ENCODE data around the gene PLXNA4. TPM values are rescaled to one million over a fixed set of nuclear protein-coding genes. Genes with fewer than 3 reads are reported as not detected.

PLXNA4 gene
- total and polyA plus RNA-seq, 9 of the 15 experiments (the other 6 are each of a cell fraction or from before 2014, with no cell fraction given): under 0.01 to 0.09 TPM; not detected in 7

DNA sequence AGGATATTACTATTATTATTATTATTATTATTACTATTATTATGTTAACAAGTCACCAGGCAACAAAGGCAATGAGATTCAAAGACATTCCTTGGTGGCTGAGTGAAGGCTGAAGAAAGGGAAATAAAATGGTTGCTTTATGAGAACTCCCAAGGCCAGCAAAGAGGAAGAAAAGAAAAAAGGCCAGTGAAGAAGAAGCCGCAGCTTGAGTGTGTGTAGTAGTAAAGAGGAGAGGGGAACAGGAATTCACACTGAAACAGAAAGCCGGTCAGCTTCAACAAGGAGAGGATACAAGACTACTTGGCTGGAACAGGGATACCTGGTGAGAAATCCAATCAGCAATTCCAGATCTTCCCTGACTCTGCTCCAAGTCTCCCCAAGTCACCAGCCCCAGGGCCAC, 42.4 kb downstream of the PLXNA4 start (continued):
- TF ChIP-seq, protein P1, sequence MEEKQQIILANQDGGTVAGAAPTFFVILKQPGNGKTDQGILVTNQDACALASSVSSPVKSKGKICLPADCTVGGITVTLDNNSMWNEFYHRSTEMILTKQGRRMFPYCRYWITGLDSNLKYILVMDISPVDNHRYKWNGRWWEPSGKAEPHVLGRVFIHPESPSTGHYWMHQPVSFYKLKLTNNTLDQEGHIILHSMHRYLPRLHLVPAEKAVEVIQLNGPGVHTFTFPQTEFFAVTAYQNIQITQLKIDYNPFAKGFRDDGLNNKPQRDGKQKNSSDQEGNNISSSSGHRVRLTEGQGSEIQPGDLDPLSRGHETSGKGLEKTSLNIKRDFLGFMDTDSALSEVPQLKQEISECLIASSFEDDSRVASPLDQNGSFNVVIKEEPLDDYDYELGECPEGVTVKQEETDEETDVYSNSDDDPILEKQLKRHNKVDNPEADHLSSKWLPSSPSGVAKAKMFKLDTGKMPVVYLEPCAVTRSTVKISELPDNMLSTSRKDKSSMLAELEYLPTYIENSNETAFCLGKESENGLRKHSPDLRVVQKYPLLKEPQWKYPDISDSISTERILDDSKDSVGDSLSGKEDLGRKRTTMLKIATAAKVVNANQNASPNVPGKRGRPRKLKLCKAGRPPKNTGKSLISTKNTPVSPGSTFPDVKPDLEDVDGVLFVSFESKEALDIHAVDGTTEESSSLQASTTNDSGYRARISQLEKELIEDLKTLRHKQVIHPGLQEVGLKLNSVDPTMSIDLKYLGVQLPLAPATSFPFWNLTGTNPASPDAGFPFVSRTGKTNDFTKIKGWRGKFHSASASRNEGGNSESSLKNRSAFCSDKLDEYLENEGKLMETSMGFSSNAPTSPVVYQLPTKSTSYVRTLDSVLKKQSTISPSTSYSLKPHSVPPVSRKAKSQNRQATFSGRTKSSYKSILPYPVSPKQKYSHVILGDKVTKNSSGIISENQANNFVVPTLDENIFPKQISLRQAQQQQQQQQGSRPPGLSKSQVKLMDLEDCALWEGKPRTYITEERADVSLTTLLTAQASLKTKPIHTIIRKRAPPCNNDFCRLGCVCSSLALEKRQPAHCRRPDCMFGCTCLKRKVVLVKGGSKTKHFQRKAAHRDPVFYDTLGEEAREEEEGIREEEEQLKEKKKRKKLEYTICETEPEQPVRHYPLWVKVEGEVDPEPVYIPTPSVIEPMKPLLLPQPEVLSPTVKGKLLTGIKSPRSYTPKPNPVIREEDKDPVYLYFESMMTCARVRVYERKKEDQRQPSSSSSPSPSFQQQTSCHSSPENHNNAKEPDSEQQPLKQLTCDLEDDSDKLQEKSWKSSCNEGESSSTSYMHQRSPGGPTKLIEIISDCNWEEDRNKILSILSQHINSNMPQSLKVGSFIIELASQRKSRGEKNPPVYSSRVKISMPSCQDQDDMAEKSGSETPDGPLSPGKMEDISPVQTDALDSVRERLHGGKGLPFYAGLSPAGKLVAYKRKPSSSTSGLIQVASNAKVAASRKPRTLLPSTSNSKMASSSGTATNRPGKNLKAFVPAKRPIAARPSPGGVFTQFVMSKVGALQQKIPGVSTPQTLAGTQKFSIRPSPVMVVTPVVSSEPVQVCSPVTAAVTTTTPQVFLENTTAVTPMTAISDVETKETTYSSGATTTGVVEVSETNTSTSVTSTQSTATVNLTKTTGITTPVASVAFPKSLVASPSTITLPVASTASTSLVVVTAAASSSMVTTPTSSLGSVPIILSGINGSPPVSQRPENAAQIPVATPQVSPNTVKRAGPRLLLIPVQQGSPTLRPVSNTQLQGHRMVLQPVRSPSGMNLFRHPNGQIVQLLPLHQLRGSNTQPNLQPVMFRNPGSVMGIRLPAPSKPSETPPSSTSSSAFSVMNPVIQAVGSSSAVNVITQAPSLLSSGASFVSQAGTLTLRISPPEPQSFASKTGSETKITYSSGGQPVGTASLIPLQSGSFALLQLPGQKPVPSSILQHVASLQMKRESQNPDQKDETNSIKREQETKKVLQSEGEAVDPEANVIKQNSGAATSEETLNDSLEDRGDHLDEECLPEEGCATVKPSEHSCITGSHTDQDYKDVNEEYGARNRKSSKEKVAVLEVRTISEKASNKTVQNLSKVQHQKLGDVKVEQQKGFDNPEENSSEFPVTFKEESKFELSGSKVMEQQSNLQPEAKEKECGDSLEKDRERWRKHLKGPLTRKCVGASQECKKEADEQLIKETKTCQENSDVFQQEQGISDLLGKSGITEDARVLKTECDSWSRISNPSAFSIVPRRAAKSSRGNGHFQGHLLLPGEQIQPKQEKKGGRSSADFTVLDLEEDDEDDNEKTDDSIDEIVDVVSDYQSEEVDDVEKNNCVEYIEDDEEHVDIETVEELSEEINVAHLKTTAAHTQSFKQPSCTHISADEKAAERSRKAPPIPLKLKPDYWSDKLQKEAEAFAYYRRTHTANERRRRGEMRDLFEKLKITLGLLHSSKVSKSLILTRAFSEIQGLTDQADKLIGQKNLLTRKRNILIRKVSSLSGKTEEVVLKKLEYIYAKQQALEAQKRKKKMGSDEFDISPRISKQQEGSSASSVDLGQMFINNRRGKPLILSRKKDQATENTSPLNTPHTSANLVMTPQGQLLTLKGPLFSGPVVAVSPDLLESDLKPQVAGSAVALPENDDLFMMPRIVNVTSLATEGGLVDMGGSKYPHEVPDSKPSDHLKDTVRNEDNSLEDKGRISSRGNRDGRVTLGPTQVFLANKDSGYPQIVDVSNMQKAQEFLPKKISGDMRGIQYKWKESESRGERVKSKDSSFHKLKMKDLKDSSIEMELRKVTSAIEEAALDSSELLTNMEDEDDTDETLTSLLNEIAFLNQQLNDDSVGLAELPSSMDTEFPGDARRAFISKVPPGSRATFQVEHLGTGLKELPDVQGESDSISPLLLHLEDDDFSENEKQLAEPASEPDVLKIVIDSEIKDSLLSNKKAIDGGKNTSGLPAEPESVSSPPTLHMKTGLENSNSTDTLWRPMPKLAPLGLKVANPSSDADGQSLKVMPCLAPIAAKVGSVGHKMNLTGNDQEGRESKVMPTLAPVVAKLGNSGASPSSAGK (IDR thresholded peaks at IDR 0.05): no peak
- TF ChIP-seq TARDBP (IDR thresholded peaks at IDR 0.05): no peak
- no peak for TF ChIP-seq MTF1 (CRISPR knock-in tag; IDR thresholded peaks at IDR 0.05; ENCODE audit: borderline replicate concordance)
- TF ChIP-seq ZNF175 (CRISPR knock-in tag; IDR thresholded peaks at IDR 0.05; ENCODE audit: low read depth): no peak
- TF ChIP-seq NR1H2 (CRISPR knock-in tag; IDR thresholded peaks at IDR 0.05): no peak
- TF ChIP-seq TCF7L2 (IDR thresholded peaks at IDR 0.05; ENCODE audit: low read depth, low read length): no peak
- no peak for TF ChIP-seq MCM5 (IDR thresholded peaks at IDR 0.05; ENCODE audit: low read depth)
- TF ChIP-seq SPI1 (IDR thresholded peaks at IDR 0.05; ENCODE audit: borderline replicate concordance, low read depth, low read length): no peak
- no peak for TF ChIP-seq NEUROD1 (IDR thresholded peaks at IDR 0.05; ENCODE audit: borderline replicate concordance, low read depth, low read length, partially characterized antibody)
- no peak for TF ChIP-seq ZNF699 (CRISPR knock-in tag; IDR thresholded peaks at IDR 0.05; ENCODE audit: insufficient replicate concordance)
- no peak for TF ChIP-seq ZBTB34 (CRISPR knock-in tag; IDR thresholded peaks at IDR 0.05)
